WTC11 (cell line): ENCODE data around the gene HGS.

ENCODE experiments used
- CREB1 ChIP-seq: sonication (generic); formaldehyde crosslinking; IDR thresholded peaks from 2 replicates; pipeline ENCODE4 v1.8.0; 2023; ENCODE audit warnings: mild to moderate bottlenecking, missing genetic modification reagents
- ELF4 ChIP-seq: sonication (generic); formaldehyde crosslinking; IDR thresholded peaks from 2 replicates; pipeline ENCODE4 v1.8.1; 2022; ENCODE audit warnings: low read depth, mild to moderate bottlenecking, moderate library complexity, missing genetic modification reagents
- FOXP1 ChIP-seq: sonication (generic); formaldehyde crosslinking; IDR thresholded peaks from 2 replicates; pipeline ENCODE4 v1.8.0; 2022; ENCODE audit warnings: missing genetic modification reagents, mild to moderate bottlenecking, moderate library complexity, borderline replicate concordance
- IRF2 ChIP-seq: sonication (generic); formaldehyde crosslinking; IDR thresholded peaks from 2 replicates; pipeline ENCODE4 v1.8.0; 2022; ENCODE audit warnings: low read depth, missing genetic modification reagents, borderline replicate concordance
- NR2C2 ChIP-seq: sonication (generic); formaldehyde crosslinking; IDR thresholded peaks from 2 replicates; pipeline ENCODE4 v1.8.0; 2022; ENCODE audit warnings: mild to moderate bottlenecking, missing genetic modification reagents
- TP53 ChIP-seq: sonication (generic); formaldehyde crosslinking; IDR thresholded peaks from 2 replicates; pipeline ENCODE4 v1.8.1; 2023; ENCODE audit warnings: mild to moderate bottlenecking, missing genetic modification reagents
- TF ChIP-seq, protein P1 (sequence below): fragments of 200-600 bp; IDR thresholded peaks from 2 replicates; pipeline ENCODE4 v1.8.0; 2022; ENCODE audit warnings: antibody characterized with exemption
- TF ChIP-seq, protein P2 (sequence below): sonication (generic); formaldehyde crosslinking; IDR thresholded peaks from 2 replicates; pipeline ENCODE4 v1.8.0; 2023; ENCODE audit warnings: missing genetic modification reagents, mild to moderate bottlenecking, borderline replicate concordance
- TF ChIP-seq, protein P3 (sequence below): sonication (generic); formaldehyde crosslinking; IDR thresholded peaks from 2 replicates; pipeline ENCODE4 v1.8.0; 2022; ENCODE audit warnings: mild to moderate bottlenecking, missing genetic modification reagents
- TF ChIP-seq, protein P4 (sequence below): sonication (generic); formaldehyde crosslinking; IDR thresholded peaks from 2 replicates; pipeline ENCODE4 v1.8.1; 2023; ENCODE audit warnings: mild to moderate bottlenecking, missing genetic modification reagents

DNA sequence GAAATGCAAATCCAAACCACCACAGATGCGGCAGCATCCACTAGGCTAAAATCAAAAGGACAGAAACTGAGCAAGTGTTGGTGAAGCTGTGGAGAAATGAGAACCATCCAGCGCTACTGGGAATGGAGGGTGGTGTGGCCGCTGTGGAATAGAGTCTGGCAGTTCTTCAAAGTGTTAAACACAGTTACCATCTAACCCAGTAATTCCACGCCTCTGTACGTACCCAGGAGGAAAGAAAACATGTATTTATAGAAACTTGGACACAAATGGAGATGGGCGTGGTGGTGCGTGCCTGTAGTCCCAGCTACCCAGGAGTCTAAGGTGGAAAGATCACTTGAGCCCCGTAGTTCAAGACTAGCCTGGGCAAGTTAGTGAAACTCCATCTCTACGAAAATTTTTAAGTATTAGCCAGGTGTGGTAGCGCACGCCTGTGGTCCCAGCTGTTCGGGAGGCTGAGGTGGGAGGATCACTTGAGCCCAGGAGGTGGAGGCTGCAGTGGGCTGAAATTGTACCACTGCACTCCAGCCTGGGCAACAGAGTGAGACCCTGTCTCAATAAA lies 39.9 kb downstream of the HGS start:
- TF ChIP-seq TP53 (CRISPR knock-in tag) (no peak), IRF2 (CRISPR knock-in tag) (no peak), CREB1 (CRISPR knock-in tag) (no peak), ELF4 (no peak), NR2C2 (CRISPR knock-in tag) (no peak), FOXP1 (CRISPR knock-in tag) (no peak)
- TF ChIP-seq, protein P1, sequence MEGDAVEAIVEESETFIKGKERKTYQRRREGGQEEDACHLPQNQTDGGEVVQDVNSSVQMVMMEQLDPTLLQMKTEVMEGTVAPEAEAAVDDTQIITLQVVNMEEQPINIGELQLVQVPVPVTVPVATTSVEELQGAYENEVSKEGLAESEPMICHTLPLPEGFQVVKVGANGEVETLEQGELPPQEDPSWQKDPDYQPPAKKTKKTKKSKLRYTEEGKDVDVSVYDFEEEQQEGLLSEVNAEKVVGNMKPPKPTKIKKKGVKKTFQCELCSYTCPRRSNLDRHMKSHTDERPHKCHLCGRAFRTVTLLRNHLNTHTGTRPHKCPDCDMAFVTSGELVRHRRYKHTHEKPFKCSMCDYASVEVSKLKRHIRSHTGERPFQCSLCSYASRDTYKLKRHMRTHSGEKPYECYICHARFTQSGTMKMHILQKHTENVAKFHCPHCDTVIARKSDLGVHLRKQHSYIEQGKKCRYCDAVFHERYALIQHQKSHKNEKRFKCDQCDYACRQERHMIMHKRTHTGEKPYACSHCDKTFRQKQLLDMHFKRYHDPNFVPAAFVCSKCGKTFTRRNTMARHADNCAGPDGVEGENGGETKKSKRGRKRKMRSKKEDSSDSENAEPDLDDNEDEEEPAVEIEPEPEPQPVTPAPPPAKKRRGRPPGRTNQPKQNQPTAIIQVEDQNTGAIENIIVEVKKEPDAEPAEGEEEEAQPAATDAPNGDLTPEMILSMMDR: no peak
- TF ChIP-seq, protein P2, sequence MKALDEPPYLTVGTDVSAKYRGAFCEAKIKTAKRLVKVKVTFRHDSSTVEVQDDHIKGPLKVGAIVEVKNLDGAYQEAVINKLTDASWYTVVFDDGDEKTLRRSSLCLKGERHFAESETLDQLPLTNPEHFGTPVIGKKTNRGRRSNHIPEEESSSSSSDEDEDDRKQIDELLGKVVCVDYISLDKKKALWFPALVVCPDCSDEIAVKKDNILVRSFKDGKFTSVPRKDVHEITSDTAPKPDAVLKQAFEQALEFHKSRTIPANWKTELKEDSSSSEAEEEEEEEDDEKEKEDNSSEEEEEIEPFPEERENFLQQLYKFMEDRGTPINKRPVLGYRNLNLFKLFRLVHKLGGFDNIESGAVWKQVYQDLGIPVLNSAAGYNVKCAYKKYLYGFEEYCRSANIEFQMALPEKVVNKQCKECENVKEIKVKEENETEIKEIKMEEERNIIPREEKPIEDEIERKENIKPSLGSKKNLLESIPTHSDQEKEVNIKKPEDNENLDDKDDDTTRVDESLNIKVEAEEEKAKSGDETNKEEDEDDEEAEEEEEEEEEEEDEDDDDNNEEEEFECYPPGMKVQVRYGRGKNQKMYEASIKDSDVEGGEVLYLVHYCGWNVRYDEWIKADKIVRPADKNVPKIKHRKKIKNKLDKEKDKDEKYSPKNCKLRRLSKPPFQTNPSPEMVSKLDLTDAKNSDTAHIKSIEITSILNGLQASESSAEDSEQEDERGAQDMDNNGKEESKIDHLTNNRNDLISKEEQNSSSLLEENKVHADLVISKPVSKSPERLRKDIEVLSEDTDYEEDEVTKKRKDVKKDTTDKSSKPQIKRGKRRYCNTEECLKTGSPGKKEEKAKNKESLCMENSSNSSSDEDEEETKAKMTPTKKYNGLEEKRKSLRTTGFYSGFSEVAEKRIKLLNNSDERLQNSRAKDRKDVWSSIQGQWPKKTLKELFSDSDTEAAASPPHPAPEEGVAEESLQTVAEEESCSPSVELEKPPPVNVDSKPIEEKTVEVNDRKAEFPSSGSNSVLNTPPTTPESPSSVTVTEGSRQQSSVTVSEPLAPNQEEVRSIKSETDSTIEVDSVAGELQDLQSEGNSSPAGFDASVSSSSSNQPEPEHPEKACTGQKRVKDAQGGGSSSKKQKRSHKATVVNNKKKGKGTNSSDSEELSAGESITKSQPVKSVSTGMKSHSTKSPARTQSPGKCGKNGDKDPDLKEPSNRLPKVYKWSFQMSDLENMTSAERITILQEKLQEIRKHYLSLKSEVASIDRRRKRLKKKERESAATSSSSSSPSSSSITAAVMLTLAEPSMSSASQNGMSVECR (CRISPR knock-in tag): no peak
- TF ChIP-seq, protein P3, sequence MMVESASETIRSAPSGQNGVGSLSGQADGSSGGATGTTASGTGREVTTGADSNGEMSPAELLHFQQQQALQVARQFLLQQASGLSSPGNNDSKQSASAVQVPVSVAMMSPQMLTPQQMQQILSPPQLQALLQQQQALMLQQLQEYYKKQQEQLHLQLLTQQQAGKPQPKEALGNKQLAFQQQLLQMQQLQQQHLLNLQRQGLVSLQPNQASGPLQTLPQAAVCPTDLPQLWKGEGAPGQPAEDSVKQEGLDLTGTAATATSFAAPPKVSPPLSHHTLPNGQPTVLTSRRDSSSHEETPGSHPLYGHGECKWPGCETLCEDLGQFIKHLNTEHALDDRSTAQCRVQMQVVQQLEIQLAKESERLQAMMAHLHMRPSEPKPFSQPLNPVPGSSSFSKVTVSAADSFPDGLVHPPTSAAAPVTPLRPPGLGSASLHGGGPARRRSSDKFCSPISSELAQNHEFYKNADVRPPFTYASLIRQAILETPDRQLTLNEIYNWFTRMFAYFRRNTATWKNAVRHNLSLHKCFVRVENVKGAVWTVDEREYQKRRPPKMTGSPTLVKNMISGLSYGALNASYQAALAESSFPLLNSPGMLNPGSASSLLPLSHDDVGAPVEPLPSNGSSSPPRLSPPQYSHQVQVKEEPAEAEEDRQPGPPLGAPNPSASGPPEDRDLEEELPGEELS (CRISPR knock-in tag): no peak
- TF ChIP-seq, protein P4, sequence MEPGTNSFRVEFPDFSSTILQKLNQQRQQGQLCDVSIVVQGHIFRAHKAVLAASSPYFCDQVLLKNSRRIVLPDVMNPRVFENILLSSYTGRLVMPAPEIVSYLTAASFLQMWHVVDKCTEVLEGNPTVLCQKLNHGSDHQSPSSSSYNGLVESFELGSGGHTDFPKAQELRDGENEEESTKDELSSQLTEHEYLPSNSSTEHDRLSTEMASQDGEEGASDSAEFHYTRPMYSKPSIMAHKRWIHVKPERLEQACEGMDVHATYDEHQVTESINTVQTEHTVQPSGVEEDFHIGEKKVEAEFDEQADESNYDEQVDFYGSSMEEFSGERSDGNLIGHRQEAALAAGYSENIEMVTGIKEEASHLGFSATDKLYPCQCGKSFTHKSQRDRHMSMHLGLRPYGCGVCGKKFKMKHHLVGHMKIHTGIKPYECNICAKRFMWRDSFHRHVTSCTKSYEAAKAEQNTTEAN (CRISPR knock-in tag): no peak
